PC-3 (cell line): ENCODE measurements around the gene EGFL8.

Experiments used
- CTCF ChIP-seq: fragments of 300-600 bp; sonication (generic); conservative IDR thresholded peaks from 2 replicates; pipeline ENCODE4 v1.5.1; 2017; ENCODE audit warnings: antibody characterized with exemption, low read depth, mild to moderate bottlenecking, low read length
- EZH2 ChIP-seq: fragments of 300-600 bp; sonication (generic); IDR thresholded peaks from one replicate; pipeline ENCODE4 v1.6.1; 2017; ENCODE audit warnings: antibody characterized with exemption, mild to moderate bottlenecking, low read length; ENCODE audit not compliant: unreplicated experiment

DNA sequence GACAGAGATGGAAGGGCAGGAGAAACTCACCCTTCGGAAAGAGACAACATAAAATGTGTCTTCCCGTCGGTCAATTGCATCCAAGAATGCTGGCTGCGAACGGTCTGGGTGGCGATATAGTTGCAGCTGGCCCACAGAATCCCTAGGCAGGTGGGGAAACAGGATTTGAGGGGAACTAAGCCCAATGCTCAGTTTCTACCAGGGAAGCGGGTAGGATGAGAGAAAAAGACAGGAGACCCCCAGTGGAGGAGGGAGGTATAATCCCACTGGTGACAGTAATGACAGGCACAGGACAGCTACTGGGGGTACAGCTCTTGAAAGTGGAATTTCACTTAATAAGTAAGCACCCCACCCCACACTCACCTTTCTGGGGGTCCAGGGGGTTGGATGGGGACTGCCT, 47.7 kb upstream of the EGFL8 start:
- TF ChIP-seq CTCF (peak; percentile 59), EZH2 (no peak)
